ENCODE results near the gene TMED1.
A peak's percentile ranks its signal among the peaks of the same experiment; 100 is the strongest.

The TMED1 gene

DNA sequence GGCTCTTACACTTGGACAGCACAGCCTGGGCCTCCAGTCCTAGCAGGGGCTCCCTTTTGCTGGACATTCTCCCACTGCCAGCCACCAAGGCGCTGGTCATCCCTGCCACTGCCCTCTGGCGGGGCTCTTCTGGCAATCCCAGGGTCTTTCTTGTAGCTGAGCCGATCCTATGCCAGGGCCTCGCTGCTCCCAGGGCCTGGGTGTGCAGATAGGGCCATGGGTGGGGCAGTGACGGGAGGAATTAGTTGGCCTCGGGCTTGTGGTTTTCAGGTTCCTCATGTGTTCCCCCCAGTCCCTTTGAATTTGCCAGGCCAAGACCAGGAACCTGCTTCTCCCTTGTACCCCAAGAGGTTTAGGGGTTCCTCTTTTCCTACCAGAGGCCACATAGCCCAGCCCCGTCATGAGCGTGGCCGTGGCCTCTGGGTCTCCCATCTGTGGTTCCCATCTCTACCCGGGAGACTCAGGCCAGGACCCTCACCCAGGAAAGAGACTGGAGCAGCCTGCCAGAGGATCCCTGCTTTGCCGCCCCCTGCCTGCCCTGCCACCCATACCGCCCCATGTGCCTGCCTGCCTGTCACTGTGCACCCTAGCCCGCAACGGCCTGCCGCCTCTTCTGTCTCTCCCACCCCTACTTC lies 26.2 kb downstream of the TMED1 start:
- in situ Hi-C loops (cut with HindIII; ENCODE audit: low pct_ligation_motif_present, low sequenced_read_pairs): no loop called here
- Histone ChIP-seq H3K4me3 (ENCODE audit: low read depth, low read length) (no peak overlapping the region), H3K36me3 (replicated peaks) (peaks cover 59% of the 10 kb centered on the region), H3K27ac (no peak overlapping the region), H3K27me3 (replicated peaks) (no peaks in the 10 kb centered on the region)
- TF ChIP-seq, protein P1, sequence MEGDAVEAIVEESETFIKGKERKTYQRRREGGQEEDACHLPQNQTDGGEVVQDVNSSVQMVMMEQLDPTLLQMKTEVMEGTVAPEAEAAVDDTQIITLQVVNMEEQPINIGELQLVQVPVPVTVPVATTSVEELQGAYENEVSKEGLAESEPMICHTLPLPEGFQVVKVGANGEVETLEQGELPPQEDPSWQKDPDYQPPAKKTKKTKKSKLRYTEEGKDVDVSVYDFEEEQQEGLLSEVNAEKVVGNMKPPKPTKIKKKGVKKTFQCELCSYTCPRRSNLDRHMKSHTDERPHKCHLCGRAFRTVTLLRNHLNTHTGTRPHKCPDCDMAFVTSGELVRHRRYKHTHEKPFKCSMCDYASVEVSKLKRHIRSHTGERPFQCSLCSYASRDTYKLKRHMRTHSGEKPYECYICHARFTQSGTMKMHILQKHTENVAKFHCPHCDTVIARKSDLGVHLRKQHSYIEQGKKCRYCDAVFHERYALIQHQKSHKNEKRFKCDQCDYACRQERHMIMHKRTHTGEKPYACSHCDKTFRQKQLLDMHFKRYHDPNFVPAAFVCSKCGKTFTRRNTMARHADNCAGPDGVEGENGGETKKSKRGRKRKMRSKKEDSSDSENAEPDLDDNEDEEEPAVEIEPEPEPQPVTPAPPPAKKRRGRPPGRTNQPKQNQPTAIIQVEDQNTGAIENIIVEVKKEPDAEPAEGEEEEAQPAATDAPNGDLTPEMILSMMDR (IDR thresholded peaks at IDR 0.05; ENCODE audit: low read depth, low read length, missing control alignments): no peak
- DNase-seq: no peak

DNA sequence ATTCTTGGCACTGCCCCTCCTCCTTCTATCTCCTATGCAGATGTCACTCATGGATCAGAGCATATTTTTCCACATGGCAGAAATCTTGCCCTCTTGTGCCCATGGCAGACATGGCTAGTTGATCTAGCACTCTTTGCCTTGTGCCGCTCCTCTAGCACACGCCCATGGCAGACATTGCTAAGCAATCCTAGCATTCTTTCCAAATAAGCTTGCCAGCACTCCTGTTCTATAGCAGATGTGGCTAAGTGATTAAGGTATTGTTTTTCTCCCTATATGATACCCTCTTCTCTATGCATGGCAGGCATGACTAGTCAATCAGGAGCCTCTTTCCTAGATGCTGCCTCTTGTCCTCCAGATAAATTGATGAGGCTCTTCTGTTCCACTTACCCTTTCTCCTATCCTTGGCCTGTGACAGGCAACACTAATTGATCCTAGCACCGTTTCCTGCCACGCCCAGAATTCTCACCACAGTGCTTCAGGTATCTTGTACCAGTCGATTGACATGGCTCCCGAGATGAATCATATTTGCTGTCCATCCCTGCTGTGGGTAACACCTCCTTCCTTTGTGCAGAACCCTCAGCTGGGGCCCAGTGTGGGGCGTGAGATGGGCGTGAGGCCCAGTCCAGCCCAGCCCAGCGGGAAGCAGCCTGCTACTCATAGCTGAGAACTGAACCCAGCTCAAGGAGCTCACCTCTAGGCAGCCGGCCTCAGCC lies 26.9 kb downstream of the TMED1 start:
- no peak overlapping the region for H3K27ac ChIP-seq
- in situ Hi-C loops (cut with HindIII; ENCODE audit: low pct_ligation_motif_present, low sequenced_read_pairs): no loop called here
- TF ChIP-seq, protein P1 (IDR thresholded peaks at IDR 0.05; ENCODE audit: low read depth, low read length, missing control alignments): no peak
- H3K27me3 ChIP-seq (replicated peaks): no peaks in the 10 kb centered on the region
- DNase-seq: peak; percentile 54
- peaks cover 59% of the 10 kb centered on the region for H3K36me3 ChIP-seq (replicated peaks)
- H3K4me3 ChIP-seq (ENCODE audit: low read depth, low read length): no peak overlapping the region

DNA sequence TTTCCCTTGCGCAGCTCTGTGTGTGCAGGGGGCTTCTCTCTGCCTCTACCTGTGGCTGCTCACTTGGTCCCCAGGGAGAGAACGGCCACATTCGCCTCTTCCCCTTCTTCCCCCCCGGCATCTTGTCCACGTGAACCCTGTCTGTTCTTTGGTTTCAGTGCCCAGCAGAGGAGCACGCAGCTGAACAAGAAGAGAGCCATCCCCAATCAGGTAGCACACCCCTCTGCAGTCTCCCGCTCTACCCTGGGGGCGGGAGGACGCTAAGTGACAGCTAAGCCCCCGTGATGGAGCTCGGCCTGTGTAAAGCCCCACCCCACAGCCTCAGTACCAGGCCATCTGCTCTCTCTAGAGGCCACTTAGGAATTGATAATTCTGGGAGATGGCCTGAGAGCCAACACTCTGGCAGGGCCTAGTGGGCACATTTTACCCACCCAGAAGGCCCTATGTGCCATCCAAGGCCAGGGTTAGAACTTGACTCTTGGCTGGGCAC lies 30.2 kb downstream of the TMED1 start:
- H3K27ac ChIP-seq: no peak overlapping the region
- H3K27me3 ChIP-seq (replicated peaks): no peaks in the 10 kb centered on the region
- DNase-seq: no peak
- H3K4me3 ChIP-seq (ENCODE audit: low read depth, low read length): no peak overlapping the region
- TF ChIP-seq, protein P1 (IDR thresholded peaks at IDR 0.05; ENCODE audit: low read depth, low read length, missing control alignments): no peak
- peaks cover 61% of the 10 kb centered on the region for H3K36me3 ChIP-seq (replicated peaks)
- in situ Hi-C loops (cut with HindIII; ENCODE audit: low pct_ligation_motif_present, low sequenced_read_pairs): no loop called here

DNA sequence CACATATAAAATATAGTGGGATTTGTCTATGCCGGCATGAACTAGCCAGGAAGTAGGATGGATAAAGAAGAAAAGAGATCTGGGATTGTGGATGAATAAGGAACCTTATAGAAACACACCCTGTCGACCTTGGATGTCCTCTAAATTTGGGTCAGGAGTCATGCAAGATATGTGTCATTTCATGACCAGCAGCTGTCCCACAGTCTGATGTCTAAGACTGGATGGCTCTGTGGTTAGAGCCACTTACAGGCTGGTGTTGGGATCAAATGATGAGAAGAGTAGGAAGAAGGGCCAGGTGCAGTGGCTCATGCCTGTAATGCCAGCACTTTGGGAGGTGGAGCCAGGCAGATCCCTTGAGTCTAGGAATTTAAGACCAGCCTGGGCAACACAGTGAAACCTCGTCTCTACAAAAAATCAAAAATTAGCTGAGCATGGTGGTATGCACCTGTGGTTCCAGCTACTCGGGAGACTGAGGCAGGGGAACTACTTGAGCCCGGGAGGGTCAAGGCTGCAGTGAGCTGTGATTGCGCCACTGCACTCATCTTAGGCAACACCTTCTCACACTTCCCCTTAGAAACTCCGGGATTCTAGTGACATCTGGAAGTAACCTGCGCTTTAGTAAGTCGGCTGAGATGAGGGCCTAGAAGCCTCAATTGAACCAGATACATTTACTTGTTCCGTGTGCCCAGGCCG lies 30.8 kb downstream of the TMED1 start:
- TF ChIP-seq, protein P1 (IDR thresholded peaks at IDR 0.05; ENCODE audit: low read depth, low read length, missing control alignments): no peak
- no peak for DNase-seq
- Histone ChIP-seq H3K27ac (no peak overlapping the region), H3K36me3 (replicated peaks) (peaks cover 58% of the 10 kb centered on the region), H3K27me3 (replicated peaks) (no peaks in the 10 kb centered on the region), H3K4me3 (ENCODE audit: low read depth, low read length) (no peak overlapping the region)
- in situ Hi-C loops (cut with HindIII; ENCODE audit: low pct_ligation_motif_present, low sequenced_read_pairs): no loop called here

DNA sequence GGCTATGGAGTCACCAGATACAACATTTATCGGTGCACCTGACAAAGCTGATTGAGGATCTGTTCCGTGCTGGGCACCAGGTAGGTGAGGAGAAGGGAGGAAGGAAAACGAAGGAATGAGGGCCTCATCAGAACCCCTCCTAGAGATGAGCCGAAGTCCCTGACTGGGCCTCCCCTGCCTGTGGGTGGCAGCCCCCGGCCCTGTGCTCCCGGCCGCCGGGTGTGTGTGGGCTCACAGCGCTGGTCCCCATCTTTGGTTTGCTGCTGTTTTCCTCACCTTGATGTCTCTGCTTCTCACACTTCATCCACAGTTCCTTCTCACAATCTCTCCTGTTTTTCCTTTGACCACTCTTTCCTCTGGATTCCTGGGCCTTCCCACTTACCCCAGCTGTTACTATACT lies 32.8 kb downstream of the TMED1 start:
- DNase-seq: no peak
- no peak overlapping the region for H3K4me3 ChIP-seq (ENCODE audit: low read depth, low read length)
- H3K27me3 ChIP-seq (replicated peaks): no peaks in the 10 kb centered on the region
- TF ChIP-seq, protein P1 (IDR thresholded peaks at IDR 0.05; ENCODE audit: low read depth, low read length, missing control alignments): no peak
- peaks cover 50% of the 10 kb centered on the region for H3K36me3 ChIP-seq (replicated peaks)
- no peak overlapping the region for H3K27ac ChIP-seq
- in situ Hi-C loops (cut with HindIII; ENCODE audit: low pct_ligation_motif_present, low sequenced_read_pairs): no loop called here
